Panc1 (cell line): ENCODE measurements around the gene EIF3CL. TPM values are rescaled to one million over a fixed set of nuclear protein-coding genes. Genes with fewer than 3 reads are reported as not detected.

Experiments
- microRNA-seq: library from miRNA; unstranded; fragments of <30 nt; microRNA quantifications from one replicate; pipeline ENCODE4 v1.1.0, GENCODE V29; 2020; ENCODE audit not compliant: unreplicated experiment
- total RNA-seq: library from RNA; stranded (reverse); gene quantifications from one replicate; pipeline ENCODE4 v1.2.1, GENCODE V29; 2021; ENCODE audit not compliant: unreplicated experiment

EIF3CL gene
- total RNA-seq, 1 experiment from 2014 or later: 64.2 TPM

Small RNA genes within 50 kb of the gene (microRNA-seq; reads per million reads assigned to microRNA genes)
- not detected for gene MIR6862-1

Other genes with a start within 250 kb of the EIF3CL start
- 135 TPM for gene XPO6, start 191.9 kb downstream of the EIF3CL start, total RNA-seq
- 2.4 TPM for gene SBK1, start 111.3 kb downstream of the EIF3CL start, total RNA-seq
- gene NPIPB6, start 40.3 kb downstream of the EIF3CL start, total RNA-seq: 1.3 TPM
- gene NPIPB7, start 68.5 kb upstream of the EIF3CL start, total RNA-seq: 0.18 TPM
- gene CLN3, start 88.2 kb upstream of the EIF3CL start, total RNA-seq: 60.9 TPM
- gene APOBR, start 90.8 kb upstream of the EIF3CL start, total RNA-seq: 0.13 TPM
- not detected for gene IL27, start 103.0 kb upstream of the EIF3CL start, total RNA-seq
- 79.7 TPM for gene NUPR1, start 135.1 kb upstream of the EIF3CL start, total RNA-seq
- gene SGF29, start 150.1 kb upstream of the EIF3CL start, total RNA-seq: 29.5 TPM
- not detected for gene SULT1A2, start 193.2 kb upstream of the EIF3CL start, total RNA-seq
- gene SULT1A1, start 206.2 kb upstream of the EIF3CL start, total RNA-seq: 1.5 TPM
- not detected for gene NPIPB8, start 234.2 kb upstream of the EIF3CL start, total RNA-seq